Measurements from ENCODE around the gene BNC2.

Gene BNC2

DNA sequence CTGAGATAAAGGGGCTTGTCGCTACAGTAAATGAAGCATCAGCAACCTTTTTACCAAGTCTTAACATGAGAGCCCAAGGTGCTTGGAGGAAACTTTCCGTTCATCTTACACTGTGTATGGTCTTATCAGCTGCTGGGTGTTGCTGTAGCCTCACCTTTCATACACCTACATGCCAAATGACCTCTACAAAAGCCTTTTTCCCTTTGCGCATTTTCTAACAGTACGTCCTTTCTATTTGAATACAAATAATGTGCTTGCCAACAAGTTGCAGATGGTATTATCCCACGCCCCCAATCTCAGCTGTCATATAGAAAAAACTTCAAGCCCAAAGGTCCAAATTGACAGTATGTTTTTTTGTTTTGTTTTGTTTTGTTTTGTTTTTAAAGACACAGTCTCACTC lies 96.9 kb downstream of the BNC2 start:
- no peak for DNase-seq (ENCODE audit: insufficient read length)
- FAIRE-seq: no peak
- TF ChIP-seq POLR2A (IDR thresholded peaks at IDR 0.05; ENCODE audit: low read depth, low read length) (no peak), TAF1 (IDR thresholded peaks at IDR 0.05; ENCODE audit: borderline replicate concordance, low read depth, low read length) (no peak), POLR2AphosphoS5 (IDR thresholded peaks at IDR 0.05; ENCODE audit: low read depth, low read length) (no peak)

DNA sequence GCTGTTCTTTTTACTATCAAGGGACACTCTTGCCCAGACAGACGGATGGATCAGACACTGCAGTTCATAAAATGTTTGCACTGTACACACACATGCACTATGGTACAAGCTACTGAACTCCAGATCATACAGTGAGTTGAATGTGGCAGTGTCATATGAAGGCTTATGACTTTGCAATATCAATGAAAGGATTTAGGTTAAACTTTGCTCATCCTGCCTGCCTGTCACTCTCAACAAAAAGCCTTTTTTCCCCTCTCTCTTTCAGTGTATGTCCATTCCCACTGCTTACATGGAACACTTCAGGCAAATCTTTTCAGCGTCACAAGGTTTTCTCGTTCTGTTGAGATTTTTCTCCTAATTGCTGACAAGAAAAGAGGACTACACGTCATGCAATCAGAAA lies 97.4 kb downstream of the BNC2 start:
- FAIRE-seq (no peak), DNase-seq (ENCODE audit: insufficient read length) (no peak)
- no peak for TF ChIP-seq POLR2AphosphoS5 (IDR thresholded peaks at IDR 0.05; ENCODE audit: low read depth, low read length)
- no peak for TF ChIP-seq TAF1 (IDR thresholded peaks at IDR 0.05; ENCODE audit: borderline replicate concordance, low read depth, low read length)
- TF ChIP-seq POLR2A (IDR thresholded peaks at IDR 0.05; ENCODE audit: low read depth, low read length): no peak

DNA sequence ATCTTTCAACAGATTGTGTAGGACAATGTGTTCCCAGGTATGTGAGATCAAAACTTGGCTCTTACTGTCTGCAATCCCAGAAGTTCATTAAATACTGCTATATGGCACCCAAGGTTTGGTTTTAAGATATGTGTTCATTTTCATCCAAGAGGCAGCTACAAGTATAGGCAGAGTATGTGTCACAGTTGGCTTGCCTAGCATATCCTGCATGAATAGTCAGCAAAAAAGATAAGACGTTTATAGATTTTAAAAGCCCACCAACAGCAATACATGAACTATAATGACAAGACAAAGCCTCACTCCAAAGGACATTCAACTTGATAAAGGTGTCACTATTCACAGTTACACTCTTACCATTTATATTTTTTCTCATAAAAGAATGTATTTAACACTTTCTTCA lies 99.1 kb downstream of the BNC2 start:
- FAIRE-seq (no peak), DNase-seq (ENCODE audit: insufficient read length) (no peak)
- no peak for TF ChIP-seq POLR2AphosphoS5 (IDR thresholded peaks at IDR 0.05; ENCODE audit: low read depth, low read length)
- TF ChIP-seq TAF1 (IDR thresholded peaks at IDR 0.05; ENCODE audit: borderline replicate concordance, low read depth, low read length): no peak
- TF ChIP-seq POLR2A (IDR thresholded peaks at IDR 0.05; ENCODE audit: low read depth, low read length): no peak

DNA sequence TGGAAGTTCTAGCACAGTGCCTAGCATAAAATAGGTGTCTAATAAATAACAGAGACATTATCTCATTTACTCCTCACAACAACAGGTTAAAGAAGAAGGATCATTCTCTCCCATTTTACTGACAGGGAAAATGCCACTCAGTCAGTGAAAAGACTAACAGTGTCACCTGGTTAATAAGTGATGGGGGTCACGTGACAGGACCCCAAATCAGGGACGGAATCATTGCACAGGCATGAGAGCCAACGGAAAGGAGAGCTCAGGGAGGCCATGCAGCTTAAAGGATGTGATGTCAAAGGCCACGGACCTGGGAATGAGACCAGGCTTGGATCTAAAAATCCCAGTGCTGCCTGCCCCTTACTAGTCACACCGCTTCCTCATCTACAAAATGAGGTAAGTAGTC lies 101.2 kb downstream of the BNC2 start:
- no peak for DNase-seq (ENCODE audit: insufficient read length)
- no peak for FAIRE-seq
- TF ChIP-seq POLR2A (IDR thresholded peaks at IDR 0.05; ENCODE audit: low read depth, low read length) (no peak), TAF1 (IDR thresholded peaks at IDR 0.05; ENCODE audit: borderline replicate concordance, low read depth, low read length) (no peak), POLR2AphosphoS5 (IDR thresholded peaks at IDR 0.05; ENCODE audit: low read depth, low read length) (no peak)

DNA sequence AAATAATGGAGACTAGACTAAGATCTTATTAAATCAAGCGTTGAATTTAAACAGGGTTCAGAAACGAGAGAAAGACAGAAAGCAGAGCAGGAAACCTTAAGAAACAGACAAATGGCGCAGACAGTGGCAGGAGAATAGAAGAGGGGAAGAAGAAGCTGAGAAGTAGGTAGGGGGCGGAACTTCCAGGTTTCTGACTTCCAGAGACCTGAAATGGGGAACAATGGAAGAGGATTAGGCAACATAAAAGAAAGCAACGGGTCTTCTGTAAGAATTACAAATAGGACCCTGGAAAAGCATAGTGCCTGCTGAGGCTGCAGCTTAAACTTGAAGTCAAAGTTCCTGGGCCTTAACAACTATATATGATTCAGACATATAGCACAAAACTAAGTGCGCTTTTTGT lies 101.7 kb downstream of the BNC2 start:
- FAIRE-seq (no peak), DNase-seq (ENCODE audit: insufficient read length) (no peak)
- TF ChIP-seq POLR2AphosphoS5 (IDR thresholded peaks at IDR 0.05; ENCODE audit: low read depth, low read length) (no peak), TAF1 (IDR thresholded peaks at IDR 0.05; ENCODE audit: borderline replicate concordance, low read depth, low read length) (no peak), POLR2A (IDR thresholded peaks at IDR 0.05; ENCODE audit: low read depth, low read length) (no peak)

DNA sequence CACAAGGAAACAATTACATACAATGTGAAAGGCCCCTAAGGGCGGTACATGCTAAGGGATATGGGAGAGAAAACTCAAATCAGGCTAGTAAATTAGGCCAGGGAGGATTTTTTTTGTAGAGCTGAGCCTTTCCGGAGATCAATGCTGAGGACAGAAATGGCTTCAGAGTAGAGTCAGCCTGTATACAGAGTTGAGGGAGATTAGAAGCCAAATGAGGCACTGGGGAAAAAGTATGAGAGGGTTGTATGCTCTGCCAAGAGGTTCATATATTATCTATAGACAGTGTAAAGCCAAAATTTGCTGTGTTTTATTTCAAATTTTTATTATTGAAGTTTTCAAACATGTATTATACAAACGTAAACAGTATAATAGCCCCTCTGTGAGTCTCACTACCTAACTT lies 103.1 kb downstream of the BNC2 start:
- TF ChIP-seq TAF1 (IDR thresholded peaks at IDR 0.05; ENCODE audit: borderline replicate concordance, low read depth, low read length): no peak
- no peak for TF ChIP-seq POLR2AphosphoS5 (IDR thresholded peaks at IDR 0.05; ENCODE audit: low read depth, low read length)
- TF ChIP-seq POLR2A (IDR thresholded peaks at IDR 0.05; ENCODE audit: low read depth, low read length): no peak
- FAIRE-seq: no peak

DNA sequence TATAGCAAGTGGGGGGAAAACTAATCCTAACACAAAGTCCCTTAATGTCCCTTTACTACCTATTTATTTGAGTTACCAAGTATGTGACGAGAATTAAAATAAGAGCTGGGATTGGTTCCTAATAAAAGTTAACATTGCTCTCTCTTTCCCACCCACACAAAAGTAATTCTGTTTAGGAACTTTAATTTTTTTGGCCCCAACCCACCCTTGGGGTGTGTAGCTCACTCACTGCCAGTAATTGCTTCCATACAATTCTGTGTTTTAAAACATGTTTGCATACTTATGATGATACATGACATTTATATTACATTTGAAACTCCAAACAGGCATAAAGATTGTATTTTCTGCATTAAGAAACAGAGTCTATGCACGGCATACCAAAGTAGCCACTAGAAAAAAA lies 106.5 kb downstream of the BNC2 start:
- no peak for FAIRE-seq
- DNase-seq (ENCODE audit: insufficient read length): no peak

More for the DNA sequence above, 103.1 kb downstream of the BNC2 start:
- no peak for DNase-seq (ENCODE audit: insufficient read length)

DNA sequence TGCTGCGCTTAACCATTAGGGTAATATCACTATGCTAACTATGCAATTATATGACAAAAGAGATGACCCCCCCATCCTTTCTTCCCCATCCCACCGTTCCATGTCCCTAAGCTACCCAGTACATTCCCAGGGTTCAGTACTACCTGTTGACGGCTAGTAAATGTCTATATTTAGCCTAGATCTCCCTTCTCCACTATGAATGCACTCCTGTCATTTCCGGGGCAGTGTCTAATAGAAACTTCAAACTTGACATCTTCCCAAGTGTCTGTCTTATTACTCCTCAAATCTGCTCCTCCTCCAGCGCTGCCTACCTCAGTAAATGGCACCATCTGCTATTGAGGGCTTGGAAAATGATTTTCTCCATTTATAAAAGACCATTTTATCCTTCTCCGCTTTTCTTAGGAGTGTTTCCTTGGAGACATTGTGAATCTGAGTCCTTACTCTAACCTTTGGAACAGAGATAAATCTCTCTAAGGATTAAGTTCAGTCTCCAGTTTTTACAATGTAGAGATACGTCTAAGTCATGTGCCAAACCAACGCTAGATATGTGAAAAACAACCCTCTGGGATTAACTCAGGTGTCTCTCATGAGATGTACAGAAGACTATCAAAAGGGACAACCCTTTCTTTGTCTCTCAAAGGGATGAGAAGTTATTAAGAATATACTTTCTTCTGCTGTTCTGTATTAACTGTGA lies 114.9 kb downstream of the BNC2 start:
- DNase-seq (ENCODE audit: insufficient read length): no peak
- FAIRE-seq: no peak
- no peak for TF ChIP-seq TAF1 (IDR thresholded peaks at IDR 0.05; ENCODE audit: borderline replicate concordance, low read depth, low read length)
- TF ChIP-seq POLR2A (IDR thresholded peaks at IDR 0.05; ENCODE audit: low read depth, low read length): no peak
- TF ChIP-seq POLR2AphosphoS5 (IDR thresholded peaks at IDR 0.05; ENCODE audit: low read depth, low read length): no peak

More for the DNA sequence above, 106.5 kb downstream of the BNC2 start:
- TF ChIP-seq POLR2AphosphoS5 (IDR thresholded peaks at IDR 0.05; ENCODE audit: low read depth, low read length): no peak
- no peak for TF ChIP-seq TAF1 (IDR thresholded peaks at IDR 0.05; ENCODE audit: borderline replicate concordance, low read depth, low read length)
- TF ChIP-seq POLR2A (IDR thresholded peaks at IDR 0.05; ENCODE audit: low read depth, low read length): no peak

DNA sequence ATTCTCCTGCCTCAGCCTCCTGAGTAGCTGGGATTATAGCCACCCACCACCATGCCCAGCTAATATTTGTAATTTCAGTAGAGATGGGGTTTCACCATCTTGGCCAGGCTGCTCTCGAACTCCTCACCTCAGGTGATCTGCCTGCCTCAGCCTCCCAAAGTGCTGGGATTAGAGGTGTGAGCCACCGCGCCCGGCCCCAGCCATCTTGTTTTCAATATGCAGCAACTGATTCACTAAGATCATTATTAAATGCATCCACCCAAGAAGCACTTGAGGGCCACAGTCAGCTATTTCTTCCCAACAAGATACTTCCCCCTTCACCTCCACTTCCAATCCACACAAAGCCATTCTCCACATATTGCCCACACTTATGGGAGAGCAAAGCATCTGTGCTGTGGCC lies 115.8 kb downstream of the BNC2 start:
- FAIRE-seq (no peak), DNase-seq (ENCODE audit: insufficient read length) (no peak)
- no peak for TF ChIP-seq POLR2A (IDR thresholded peaks at IDR 0.05; ENCODE audit: low read depth, low read length)
- TF ChIP-seq TAF1 (IDR thresholded peaks at IDR 0.05; ENCODE audit: borderline replicate concordance, low read depth, low read length): no peak
- TF ChIP-seq POLR2AphosphoS5 (IDR thresholded peaks at IDR 0.05; ENCODE audit: low read depth, low read length): no peak

DNA sequence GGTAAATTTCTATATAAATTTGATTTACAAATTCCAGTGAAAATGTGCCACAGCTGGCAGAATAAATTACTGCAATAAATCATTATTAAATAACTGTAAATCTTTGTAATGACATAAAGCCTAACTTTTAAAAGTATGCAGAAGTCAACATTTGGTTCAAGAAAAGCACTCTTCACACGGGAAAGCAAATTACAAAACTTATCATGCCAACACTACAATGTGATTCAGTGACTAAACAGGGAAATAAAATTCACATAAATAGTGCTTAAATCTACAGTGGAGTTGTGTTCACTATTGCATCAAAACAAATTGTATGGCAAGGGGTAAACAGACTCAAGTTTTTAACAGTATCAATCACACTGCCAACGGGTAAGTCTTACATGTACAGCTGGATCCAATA lies 117.2 kb downstream of the BNC2 start:
- DNase-seq (ENCODE audit: insufficient read length): no peak
- TF ChIP-seq TAF1 (IDR thresholded peaks at IDR 0.05; ENCODE audit: borderline replicate concordance, low read depth, low read length) (no peak), POLR2AphosphoS5 (IDR thresholded peaks at IDR 0.05; ENCODE audit: low read depth, low read length) (no peak), POLR2A (IDR thresholded peaks at IDR 0.05; ENCODE audit: low read depth, low read length) (no peak)
- FAIRE-seq: no peak

DNA sequence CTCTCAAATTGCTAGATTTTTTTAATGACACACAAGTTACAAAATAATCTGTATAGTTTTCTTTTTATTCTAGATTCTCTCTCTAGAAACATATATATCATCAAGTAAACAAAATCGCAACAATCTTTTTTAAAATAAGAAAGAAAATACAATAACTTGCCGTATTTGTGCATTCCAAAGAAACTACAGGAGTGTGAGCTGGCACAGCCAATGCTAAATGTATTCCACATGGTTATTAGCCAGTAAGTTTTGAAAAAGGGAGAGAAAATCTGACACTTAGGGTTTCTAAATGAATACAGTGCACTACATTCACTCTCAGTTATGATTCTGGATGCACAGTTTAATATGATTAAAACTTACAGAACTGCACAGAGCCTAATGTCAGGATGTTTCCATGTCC lies 117.9 kb downstream of the BNC2 start:
- TF ChIP-seq POLR2A (IDR thresholded peaks at IDR 0.05; ENCODE audit: low read depth, low read length) (no peak), TAF1 (IDR thresholded peaks at IDR 0.05; ENCODE audit: borderline replicate concordance, low read depth, low read length) (no peak), POLR2AphosphoS5 (IDR thresholded peaks at IDR 0.05; ENCODE audit: low read depth, low read length) (no peak)
- no peak for FAIRE-seq

DNA sequence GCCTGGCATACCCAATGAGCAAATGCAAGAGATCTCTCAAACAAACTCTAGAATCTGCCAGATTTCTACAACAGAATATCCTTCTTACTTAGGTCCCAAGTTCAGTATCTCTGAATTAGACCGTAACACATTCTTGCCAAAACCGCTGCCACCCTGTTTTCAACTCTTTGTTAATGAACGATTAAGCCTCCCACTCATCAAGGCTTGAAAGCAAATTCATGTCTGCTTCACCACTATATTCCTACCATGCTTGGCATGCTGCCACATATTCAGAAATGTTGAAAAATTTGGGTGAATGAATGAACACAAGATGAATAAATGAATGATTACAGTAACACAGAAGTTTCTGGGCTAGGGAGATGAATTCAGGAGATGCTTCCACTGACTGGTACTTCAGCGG lies 119.9 kb downstream of the BNC2 start:
- FAIRE-seq (no peak), DNase-seq (ENCODE audit: insufficient read length) (no peak)
- TF ChIP-seq POLR2AphosphoS5 (IDR thresholded peaks at IDR 0.05; ENCODE audit: low read depth, low read length) (no peak), POLR2A (IDR thresholded peaks at IDR 0.05; ENCODE audit: low read depth, low read length) (no peak), TAF1 (IDR thresholded peaks at IDR 0.05; ENCODE audit: borderline replicate concordance, low read depth, low read length) (no peak)

More for the DNA sequence above, 117.9 kb downstream of the BNC2 start:
- DNase-seq (ENCODE audit: insufficient read length): no peak

Measured in GM12892 (cell line).